Prostate gland (tissue), 2 donors: ENCODE data around the gene GMDS. TPM values are rescaled to one million over a fixed set of nuclear protein-coding genes. Genes with fewer than 3 reads are reported as not detected.

Experiments
- DNase-seq: peaks from one replicate; pipeline ENCODE4 v3.0.0-alpha.2; 2019; ENCODE audit warnings: low spot score
- H3K27ac ChIP-seq, 2 donors: fragments of 200-600 bp; sonication (generic); 2 replicates each; pipeline ENCODE4 v1.5.1; 2017 to 2019
- H3K27me3 ChIP-seq: fragments of 200-600 bp; sonication (generic); replicated peaks from 2 replicates; pipeline ENCODE4 v1.5.1; 2019; ENCODE audit not compliant: insufficient read depth
- H3K36me3 ChIP-seq, 2 donors: fragments of 200-600 bp; sonication (generic); 1 replicate in 1 of 2; 2 replicates in 1 of 2; pipeline versions ENCODE4 v1.5.1 to v1.8.1; 2017 to 2019
- H3K4me1 ChIP-seq: fragments of 200-600 bp; sonication (generic); replicated peaks from 2 replicates; pipeline ENCODE4 v1.5.1; 2019
- H3K4me3 ChIP-seq, 2 donors: fragments of 200-600 bp; sonication (generic); 2 replicates each; pipeline ENCODE4 v1.5.1; 2017 to 2019
- H3K9me3 ChIP-seq: fragments of 200-600 bp; sonication (generic); 2 replicates; pipeline ENCODE4 v1.5.1; 2017
- POLR2A ChIP-seq: fragments of 450-650 bp; IDR thresholded peaks from one replicate; pipeline ENCODE4 v1.6.1; 2016; ENCODE audit warnings: antibody characterized with exemption, mild to moderate bottlenecking
- POLR2AphosphoS5 ChIP-seq: sonication (generic); formaldehyde crosslinking; IDR thresholded peaks from one replicate; pipeline ENCODE4 v1.6.1; 2017; ENCODE audit warnings: antibody characterized with exemption
- WGBS: methylation state at CpG from one replicate; pipeline ENCODE4 v1.1.5; 2018; 5-methylcytosine and 5-hydroxymethylcytosine counted together
- intact Hi-C: fragments of 100-400 bp; cut with DNase I; formaldehyde crosslinking; loops from one replicate; pipeline ENCODE4 v1.14.2; 2022
- total RNA-seq, 2 donors: library from RNA; depleted of rRNA; stranded (reverse); fragments of >200 nt; gene quantifications; one replicate each; pipeline ENCODE4 v1.1.0, GENCODE V29; 2016
- TF ChIP-seq, protein P1 (sequence below), 4 experiments: fragments of 200-600 bp in 2 of 4; fragments of 450-650 bp in 2 of 4; sonication (generic) in 2 of 4; IDR thresholded peaks; 1 replicate in 3 of 4; 2 replicates in 1 of 4; pipeline ENCODE4 v1.5.1; 2016 to 2019; ENCODE audit warnings: antibody characterized with exemption in 4 of 4, mild to moderate bottlenecking in 2 of 4, moderate library complexity in 2 of 4

Gene GMDS
- total RNA-seq, 2 donors from 2014 or later: 24.9 to 29.9 TPM

DNA sequence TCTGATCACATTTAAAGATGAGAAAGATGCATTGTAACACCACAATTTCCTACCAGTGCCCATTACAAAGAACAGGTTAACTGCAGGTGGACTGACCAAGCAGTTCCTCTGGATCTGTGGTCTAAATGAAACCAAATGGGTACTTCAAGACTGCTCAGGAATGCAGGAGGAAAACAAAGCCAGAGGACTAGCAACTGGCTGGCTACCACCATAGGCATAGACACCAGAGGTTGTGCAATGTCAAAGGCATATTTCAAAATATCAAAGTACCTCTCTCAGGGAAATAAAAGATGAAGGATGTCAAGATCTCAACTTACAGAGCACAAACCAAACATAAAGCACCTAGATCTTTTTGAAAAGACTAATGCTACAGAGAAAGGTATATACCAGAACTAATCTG is 65.5 kb downstream of the GMDS start:
- H3K4me3 ChIP-seq: no peak overlapping the region
- no peak for TF ChIP-seq POLR2AphosphoS5
- TF ChIP-seq, protein P1, sequence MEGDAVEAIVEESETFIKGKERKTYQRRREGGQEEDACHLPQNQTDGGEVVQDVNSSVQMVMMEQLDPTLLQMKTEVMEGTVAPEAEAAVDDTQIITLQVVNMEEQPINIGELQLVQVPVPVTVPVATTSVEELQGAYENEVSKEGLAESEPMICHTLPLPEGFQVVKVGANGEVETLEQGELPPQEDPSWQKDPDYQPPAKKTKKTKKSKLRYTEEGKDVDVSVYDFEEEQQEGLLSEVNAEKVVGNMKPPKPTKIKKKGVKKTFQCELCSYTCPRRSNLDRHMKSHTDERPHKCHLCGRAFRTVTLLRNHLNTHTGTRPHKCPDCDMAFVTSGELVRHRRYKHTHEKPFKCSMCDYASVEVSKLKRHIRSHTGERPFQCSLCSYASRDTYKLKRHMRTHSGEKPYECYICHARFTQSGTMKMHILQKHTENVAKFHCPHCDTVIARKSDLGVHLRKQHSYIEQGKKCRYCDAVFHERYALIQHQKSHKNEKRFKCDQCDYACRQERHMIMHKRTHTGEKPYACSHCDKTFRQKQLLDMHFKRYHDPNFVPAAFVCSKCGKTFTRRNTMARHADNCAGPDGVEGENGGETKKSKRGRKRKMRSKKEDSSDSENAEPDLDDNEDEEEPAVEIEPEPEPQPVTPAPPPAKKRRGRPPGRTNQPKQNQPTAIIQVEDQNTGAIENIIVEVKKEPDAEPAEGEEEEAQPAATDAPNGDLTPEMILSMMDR (IDR thresholded peaks at IDR 0.05): no peak
- TF ChIP-seq POLR2A: no peak
- H3K4me1 ChIP-seq: no peaks in the 10 kb centered on the region
- intact Hi-C loops: no loop called here
- DNase-seq: no peak
- H3K36me3 ChIP-seq: no peaks in the 10 kb centered on the region
- no peak overlapping the region for H3K27ac ChIP-seq
- no peaks in the 10 kb centered on the region for H3K9me3 ChIP-seq
- no peaks in the 10 kb centered on the region for H3K27me3 ChIP-seq

DNA sequence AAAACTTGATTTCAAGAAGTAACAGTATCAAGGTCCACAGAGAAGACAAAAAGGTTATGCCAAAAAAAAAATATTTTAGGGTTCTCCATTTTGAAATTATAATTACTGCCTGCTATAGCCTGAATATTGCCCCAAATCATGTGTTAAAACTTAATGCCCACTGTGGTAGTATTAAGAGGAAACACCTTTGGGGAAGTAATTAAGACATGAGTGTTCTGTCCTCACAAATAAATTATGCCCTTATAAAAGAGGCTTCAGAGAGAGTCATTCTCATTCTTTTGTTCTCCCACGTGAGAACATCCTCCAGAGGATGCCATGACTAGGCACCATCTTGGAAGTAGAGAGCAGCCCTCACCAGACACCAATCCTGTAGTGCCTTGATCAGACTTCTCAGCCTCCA is 66.2 kb downstream of the GMDS start:
- TF ChIP-seq POLR2AphosphoS5 (no peak), POLR2A (no peak)
- TF ChIP-seq, protein P1 (IDR thresholded peaks at IDR 0.05): no peak
- intact Hi-C loops: no loop called here
- no peaks in the 10 kb centered on the region for H3K9me3 ChIP-seq
- no peak overlapping the region for H3K4me3 ChIP-seq
- 70% methylated on average over 1 of the region's 1 CpG for WGBS
- no peak for DNase-seq
- no peaks in the 10 kb centered on the region for H3K4me1 ChIP-seq
- no peaks in the 10 kb centered on the region for H3K36me3 ChIP-seq
- H3K27me3 ChIP-seq: no peaks in the 10 kb centered on the region
- no peak overlapping the region for H3K27ac ChIP-seq

DNA sequence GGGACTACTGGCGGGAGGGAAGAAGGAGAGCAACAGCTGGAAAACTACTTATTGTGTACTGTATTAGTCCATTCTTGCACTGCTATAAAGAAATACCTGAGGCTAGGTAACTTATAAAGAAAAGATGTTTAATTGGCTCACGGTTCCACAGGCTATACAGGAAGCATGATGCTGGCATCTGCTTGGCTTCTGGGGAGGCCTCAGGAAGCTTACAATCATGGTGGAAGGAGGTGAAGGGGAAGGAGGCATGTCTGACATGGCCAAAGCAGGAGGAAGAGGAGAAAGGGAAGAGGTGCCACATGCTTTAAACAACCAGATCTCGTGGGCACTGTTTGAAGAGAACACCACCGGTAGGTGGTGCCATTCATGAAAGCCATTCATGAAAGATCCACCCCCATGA is 67.3 kb downstream of the GMDS start:
- intact Hi-C loops: no loop called here
- no peak overlapping the region for H3K4me3 ChIP-seq
- H3K27me3 ChIP-seq: no peaks in the 10 kb centered on the region
- no peaks in the 10 kb centered on the region for H3K36me3 ChIP-seq
- H3K4me1 ChIP-seq: no peaks in the 10 kb centered on the region
- TF ChIP-seq, protein P1 (IDR thresholded peaks at IDR 0.05): no peak
- TF ChIP-seq POLR2A: no peak
- TF ChIP-seq POLR2AphosphoS5: no peak
- no peak for DNase-seq
- H3K9me3 ChIP-seq: no peaks in the 10 kb centered on the region
- H3K27ac ChIP-seq: no peak overlapping the region
- 99% methylated on average over 4 of the region's 4 CpGs for WGBS

DNA sequence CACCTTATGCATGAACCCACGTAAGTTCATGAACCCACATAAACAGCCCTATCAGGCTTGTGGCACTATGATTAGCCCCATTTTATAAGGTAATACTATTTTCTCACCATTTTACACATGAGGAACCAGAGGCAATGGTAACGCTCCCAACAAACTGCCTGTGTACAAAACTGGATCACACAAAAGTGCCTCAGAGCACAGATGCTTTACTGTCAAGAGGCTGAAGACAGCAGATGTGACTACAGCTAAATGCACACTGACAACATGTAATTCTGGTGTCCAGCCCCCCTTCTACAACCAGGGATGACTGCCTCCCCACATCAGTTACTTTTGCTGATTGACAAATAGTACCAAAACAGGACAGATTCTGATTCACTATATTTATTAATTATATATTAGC is 69.6 kb downstream of the GMDS start:
- no peaks in the 10 kb centered on the region for H3K36me3 ChIP-seq
- no peaks in the 10 kb centered on the region for H3K9me3 ChIP-seq
- no peaks in the 10 kb centered on the region for H3K27me3 ChIP-seq
- no peak overlapping the region for H3K4me3 ChIP-seq
- no peak for DNase-seq
- WGBS: 71% methylated on average over 2 of the region's 2 CpGs
- H3K4me1 ChIP-seq: no peaks in the 10 kb centered on the region
- intact Hi-C loops: no loop called here
- no peak overlapping the region for H3K27ac ChIP-seq
- TF ChIP-seq POLR2AphosphoS5: no peak

DNA sequence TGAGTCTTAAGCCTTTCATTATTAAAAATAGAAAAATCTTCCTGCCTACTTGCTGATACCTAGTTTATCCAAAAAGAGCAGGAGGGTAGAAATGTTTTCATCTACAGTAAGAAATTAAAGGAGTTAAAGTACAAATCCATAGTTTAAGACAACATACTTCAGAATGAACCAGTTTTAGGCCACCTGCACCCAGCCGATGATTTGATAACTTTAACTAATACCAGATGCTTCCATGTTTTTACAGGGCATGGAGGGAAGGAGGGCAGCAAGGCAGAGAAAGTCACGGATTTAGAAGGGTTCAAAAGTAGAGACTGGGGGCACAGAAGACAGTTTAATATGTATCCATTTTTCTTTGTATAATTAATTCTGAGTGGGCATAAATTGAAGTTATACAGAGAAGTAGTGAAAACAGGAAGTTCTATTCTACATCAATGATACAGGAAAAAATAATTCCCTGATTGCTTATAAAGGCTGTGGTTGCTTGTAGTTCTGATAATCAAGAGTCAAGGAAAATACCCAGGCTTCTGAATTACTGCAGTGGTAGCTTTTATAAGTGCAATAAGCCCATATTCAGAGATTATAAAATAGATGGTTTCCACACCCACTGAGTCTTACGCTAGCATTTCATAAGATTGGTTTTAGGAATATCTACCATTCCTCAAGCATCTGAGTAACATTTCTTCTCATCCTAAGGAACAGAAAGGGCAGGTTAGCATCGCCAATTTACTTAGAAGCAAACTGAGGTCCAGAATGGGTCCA is 72.0 kb downstream of the GMDS start:
- H3K36me3 ChIP-seq: no peaks in the 10 kb centered on the region
- no peaks in the 10 kb centered on the region for H3K4me1 ChIP-seq
- no peak for DNase-seq
- no peaks in the 10 kb centered on the region for H3K27me3 ChIP-seq
- intact Hi-C loops: no loop called here
- WGBS: 94% methylated on average over 4 of the region's 4 CpGs
- no peak overlapping the region for H3K4me3 ChIP-seq
- H3K9me3 ChIP-seq: no peaks in the 10 kb centered on the region
- TF ChIP-seq POLR2AphosphoS5 (no peak), POLR2A (no peak)
- TF ChIP-seq, protein P1 (IDR thresholded peaks at IDR 0.05): no peak
- no peak overlapping the region for H3K27ac ChIP-seq
